GM19099 (cell line): ENCODE results near the gene DIAPH3.

ENCODE experiments used
- POLR2A ChIP-seq: IDR thresholded peaks from 3 replicates; pipeline ENCODE4 v1.6.1; 2011; ENCODE audit warnings: low read depth; ENCODE audit not compliant: insufficient read length; ENCODE audit errors: extremely low read depth

The DIAPH3 gene

GRCh38 chr13:60120617-60121336 is 43.0 kb downstream of the DIAPH3 start:
- TF ChIP-seq POLR2A = no peak

DNA sequence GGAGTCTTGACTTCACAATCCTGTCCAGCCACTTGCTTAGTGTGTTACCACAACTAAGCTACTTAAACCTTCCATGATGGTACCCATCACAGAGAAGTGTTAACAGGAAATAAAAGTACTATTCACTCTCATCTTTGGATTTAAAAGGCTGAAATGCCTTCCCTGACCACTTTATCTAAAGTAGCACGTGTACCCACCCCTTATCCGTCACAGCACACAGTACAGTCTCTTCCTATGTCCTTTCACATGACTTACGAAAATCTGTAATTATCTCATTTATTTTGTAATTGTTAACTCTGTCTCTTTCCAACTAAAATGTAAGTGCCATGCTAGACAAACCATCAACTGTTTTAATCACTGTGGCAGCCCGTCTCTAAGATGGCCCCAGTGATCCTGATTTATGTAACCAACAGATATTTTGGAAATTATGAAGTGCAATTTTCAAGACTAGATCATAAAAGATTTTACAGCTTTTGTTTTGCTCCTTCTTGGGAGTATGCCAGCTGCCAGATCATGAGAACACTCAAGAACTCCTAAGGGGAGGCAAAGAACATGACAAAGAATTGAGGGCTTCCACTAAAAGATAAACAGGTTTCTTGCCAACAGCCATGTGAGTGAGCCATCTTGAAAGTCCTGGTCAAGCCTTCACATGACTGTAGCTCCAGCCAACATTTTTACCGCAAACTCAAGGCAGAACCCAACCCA is 44.9 kb downstream of the DIAPH3 start:
- no peak for TF ChIP-seq POLR2A

- no peak for TF ChIP-seq POLR2A
Measured at GRCh38 chr13:60114499-60115028, 49.2 kb downstream of the DIAPH3 start.

GRCh38 chr13:60112771-60113170 is 51.0 kb downstream of the DIAPH3 start:
- no peak for TF ChIP-seq POLR2A

- no peak for TF ChIP-seq POLR2A
Measured at GRCh38 chr13:60111691-60112090, 52.0 kb downstream of the DIAPH3 start.

DNA sequence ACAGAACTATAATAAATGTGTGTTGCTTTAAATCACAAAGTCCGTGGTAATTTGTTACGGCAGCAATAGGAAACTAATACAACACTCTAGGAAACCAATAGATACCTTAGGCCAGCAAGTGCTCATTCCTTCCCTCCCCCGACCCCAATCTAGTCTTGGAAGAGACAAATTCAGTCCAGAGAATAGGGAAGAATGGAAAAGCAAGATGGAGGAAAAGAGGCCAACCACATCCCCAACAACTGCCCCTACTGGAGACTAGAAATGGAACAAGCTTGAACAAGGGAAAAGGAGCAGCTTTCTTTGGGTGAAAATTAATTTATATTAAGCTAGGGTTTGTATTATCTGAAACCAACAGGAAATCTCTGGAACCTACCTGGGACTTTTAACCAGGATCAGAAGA is 54.4 kb downstream of the DIAPH3 start:
- no peak for TF ChIP-seq POLR2A

- no peak for TF ChIP-seq POLR2A
Measured at GRCh38 chr13:60108589-60108988, 55.1 kb downstream of the DIAPH3 start.

- no peak for TF ChIP-seq POLR2A
Measured at GRCh38 chr13:60099631-60100420, 63.9 kb downstream of the DIAPH3 start.

DNA sequence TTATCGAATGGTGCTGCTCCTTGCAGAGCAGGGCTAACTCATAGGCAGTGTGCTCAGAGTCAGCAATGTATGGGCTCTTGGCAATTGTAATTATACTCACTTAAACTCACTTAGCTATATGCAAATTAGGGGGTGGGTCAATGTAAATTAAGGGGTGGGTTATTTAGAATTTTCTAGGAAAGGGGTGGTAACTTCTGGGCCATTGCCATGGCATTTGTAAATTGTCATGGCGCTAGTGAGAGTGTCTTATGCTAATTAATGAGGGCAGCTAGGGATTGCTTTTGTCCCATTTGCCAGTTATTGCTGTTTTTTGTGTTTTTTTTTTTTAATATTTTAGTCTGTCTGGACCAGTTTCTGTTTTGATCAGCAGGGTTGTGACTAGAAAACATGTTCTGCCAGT is 68.4 kb downstream of the DIAPH3 start:
- no peak for TF ChIP-seq POLR2A

GRCh38 chr13:60094385-60095088 is 69.2 kb downstream of the DIAPH3 start:
- no peak for TF ChIP-seq POLR2A

- no peak for TF ChIP-seq POLR2A
Measured at GRCh38 chr13:60093425-60094019, 70.2 kb downstream of the DIAPH3 start.

GRCh38 chr13:60091573-60091972 is 72.2 kb downstream of the DIAPH3 start:
- TF ChIP-seq POLR2A = no peak

DNA sequence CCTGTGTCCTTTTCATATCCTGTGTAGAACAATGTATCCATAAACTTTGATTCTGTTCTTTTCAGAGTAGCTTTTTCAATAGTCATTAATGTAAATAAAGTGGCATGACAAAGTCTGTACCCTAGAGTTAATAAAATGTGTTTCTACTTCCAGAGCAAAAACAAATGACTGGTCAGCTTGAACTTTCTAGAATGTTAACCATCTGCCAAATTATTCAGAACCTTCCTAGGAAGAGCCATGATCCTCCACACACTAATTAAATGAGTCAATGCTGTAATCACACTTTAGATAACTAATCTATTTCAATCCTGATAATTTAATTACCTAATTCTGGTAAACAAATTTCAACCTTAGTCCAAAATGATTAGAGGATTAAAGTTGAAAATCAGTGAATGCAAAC is 73.2 kb downstream of the DIAPH3 start:
- no peak for TF ChIP-seq POLR2A

DNA sequence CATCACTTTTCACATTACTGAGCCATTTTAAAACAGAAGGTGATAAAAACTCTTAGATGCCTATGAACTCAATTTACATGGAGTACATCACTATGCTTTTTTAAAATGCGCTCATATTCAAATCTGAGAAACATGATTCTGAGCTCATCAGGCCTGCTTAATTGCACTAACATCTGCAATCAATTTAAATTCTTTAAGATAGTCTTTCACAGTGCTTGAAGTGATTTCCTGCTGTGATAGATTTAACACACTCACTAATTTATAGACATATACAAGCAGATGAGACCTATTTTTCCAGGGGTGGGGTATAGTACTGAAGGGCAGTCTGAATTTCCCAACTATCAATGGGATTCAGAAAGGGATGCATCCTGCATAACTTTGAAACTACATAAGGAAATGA is 82.9 kb downstream of the DIAPH3 start:
- no peak for TF ChIP-seq POLR2A
